Activated CD4-positive, alpha-beta memory T cell treated with anti-CD3 and anti-CD28 coated beads for 36 hours (primary cell): ENCODE results near the gene SRP54. TPM values are rescaled to one million over a fixed set of nuclear protein-coding genes. Genes with fewer than 3 reads are reported as not detected.
"Not testable (repeated sequence)": the region's sequence is repeated elsewhere in the genome, so short reads cannot be mapped to it uniquely, and the experiment has no call there.

ENCODE experiments used
- CTCF ChIA-PET: fragments of 350-600 bp; sonication (Branson Sonifier 250); formaldehyde crosslinking; loops from one replicate; lab custom pipeline; 2021; ENCODE audit warnings: antibody characterized with exemption, inconsistent platforms; lab: Charles Lee
- POLR2A ChIA-PET: fragments of 350-600 bp; sonication (Branson Sonifier 250); formaldehyde crosslinking; loops from one replicate; lab custom pipeline; 2021; ENCODE audit warnings: antibody characterized with exemption; lab: Charles Lee
- DNase-seq: peaks from one replicate; pipeline ENCODE4 v3.0.0-alpha.2; 2020
- H3K27ac Mint-ChIP-seq: one replicate; pipeline ENCODE4 v1.8.0; 2021; ENCODE audit warnings: mixed read lengths
- H3K27me3 Mint-ChIP-seq: one replicate; pipeline ENCODE4 v1.8.0; 2021; ENCODE audit warnings: mixed read lengths
- H3K36me3 Mint-ChIP-seq: one replicate; pipeline ENCODE4 v1.8.0; 2021; ENCODE audit warnings: mixed read lengths
- H3K4me1 Mint-ChIP-seq: one replicate; pipeline ENCODE4 v1.8.0; 2021; ENCODE audit warnings: low read depth, mixed read lengths
- H3K4me3 Mint-ChIP-seq: one replicate; pipeline ENCODE4 v1.8.0; 2021; ENCODE audit warnings: mild to moderate bottlenecking, mixed read lengths
- H3K9me3 Mint-ChIP-seq: one replicate; pipeline ENCODE4 v1.8.0; 2021; ENCODE audit warnings: mixed read lengths
- intact Hi-C: fragments of 100-400 bp; cut with micrococcal nuclease; formaldehyde crosslinking; loops from one replicate; pipeline ENCODE4 v1.15.1; 2023
- total RNA-seq, 2 experiments: library from RNA; stranded (reverse); gene quantifications; one replicate each; pipeline ENCODE4 v1.2.3, GENCODE V29; 2021

SRP54 gene
- total RNA-seq, 2 experiments from 2014 or later = 82.6 to 87.7 TPM

- POLR2A ChIA-PET = interaction anchor here (1.1 to 2.9 kb wide), 13 partner anchors 9 to 369 kb away, joined by 3 to 41 read pairs (median 7); partner anchors contain the start of genes BAZ1A, NFKBIA, PPP2R3C and PRORP
- no peak for DNase-seq
- Mint-ChIP-seq H3K27ac (peak overlapping the region; percentile 98), H3K36me3 (peaks cover 12% of the 10 kb centered on the region), H3K9me3 (no peaks in the 10 kb centered on the region), H3K4me1 (peaks cover 30% of the 10 kb centered on the region), H3K4me3 (peak overlapping the region; percentile 97), H3K27me3 (no peaks in the 10 kb centered on the region)
- intact Hi-C loops = loop anchor here (1.0 to 2.0 kb wide), 9 partner anchors 65 to 780 kb away; partner anchors contain the start of genes BAZ1A, BRMS1L, CFL2 and PRORP
- CTCF ChIA-PET = interaction anchor here (0.9 to 2.3 kb wide), 6 partner anchors 13 to 369 kb away, joined by 3 to 15 read pairs (median 6); partner anchors contain the start of gene SRP54
Measured at GRCh38 chr14:35046751-35047536, 64.2 kb downstream of the SRP54 start.

DNA sequence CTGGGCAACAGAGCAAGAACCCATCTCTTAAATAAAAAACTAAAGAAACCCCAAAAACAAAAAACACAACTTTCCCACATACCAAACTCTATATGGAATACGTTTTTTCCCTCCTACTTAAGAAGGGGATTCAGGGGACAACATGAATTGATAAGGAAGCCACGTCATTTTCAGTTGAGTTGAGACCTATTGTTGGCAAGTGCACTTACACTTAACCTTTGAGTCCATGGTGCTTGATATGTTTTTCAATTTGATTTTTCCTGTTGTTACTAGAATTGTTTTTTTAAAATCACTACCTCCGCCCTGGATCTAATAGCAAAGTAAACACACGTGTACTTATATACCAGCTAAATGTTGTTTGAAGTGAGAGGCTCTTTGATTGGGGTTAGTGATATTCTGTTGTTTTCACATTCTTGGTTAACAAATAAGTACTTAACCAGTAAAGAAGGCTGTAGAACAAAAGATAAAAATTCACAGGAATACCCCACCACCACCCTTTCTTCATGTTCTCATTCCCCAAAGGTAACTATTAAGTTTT, 65.3 kb downstream of the SRP54 start:
- intact Hi-C loops = loop anchor here (2.0 kb wide), 5 partner anchors 117 to 779 kb away; partner anchors contain the start of genes BRMS1L, CFL2 and PSMA6
- peaks cover 12% of the 10 kb centered on the region for H3K36me3 Mint-ChIP-seq
- H3K9me3 Mint-ChIP-seq = no peaks in the 10 kb centered on the region
- peaks cover 30% of the 10 kb centered on the region for H3K4me1 Mint-ChIP-seq
- no peak for DNase-seq
- H3K27me3 Mint-ChIP-seq = no peaks in the 10 kb centered on the region
- H3K27ac Mint-ChIP-seq = no peak overlapping the region
- H3K4me3 Mint-ChIP-seq = peak overlapping the region; percentile 97
- ChIA-PET CTCF (interaction anchor here (0.6 kb wide), 1 partner anchor 497 kb away, joined by 3 read pairs; no protein-coding TSS in a partner anchor), POLR2A (interaction anchor here (2.9 kb wide), 1 partner anchor 357 kb away, joined by 33 read pairs; the partner anchor contains the start of gene NFKBIA)

- no peak for DNase-seq
- Mint-ChIP-seq H3K4me1 (peaks cover 22% of the 10 kb centered on the region), H3K36me3 (peaks cover 13% of the 10 kb centered on the region), H3K27me3 (no peaks in the 10 kb centered on the region), H3K27ac (no peak overlapping the region), H3K9me3 (no peaks in the 10 kb centered on the region), H3K4me3 (no peak overlapping the region)
- CTCF ChIA-PET = interaction anchor here (1.1 kb wide), 1 partner anchor 10 kb away, joined by 3 read pairs; no protein-coding TSS in a partner anchor
- intact Hi-C loops = no loop called here
- POLR2A ChIA-PET = interaction anchor here (1.5 kb wide), 1 partner anchor 68 kb away, joined by 3 read pairs; the partner anchor contains the start of gene SRP54
Measured at GRCh38 chr14:35050652-35051051, 67.9 kb downstream of the SRP54 start.

GRCh38 chr14:35051796-35052195, 69.0 kb downstream of the SRP54 start:
- POLR2A ChIA-PET = interaction anchor here (1.5 kb wide), 1 partner anchor 69 kb away, joined by 3 read pairs; the partner anchor contains the start of gene SRP54
- intact Hi-C loops = no loop called here
- H3K9me3 Mint-ChIP-seq = no peaks in the 10 kb centered on the region
- DNase-seq = no peak
- CTCF ChIA-PET = interaction anchor here (0.6 kb wide), 1 partner anchor 261 kb away, joined by 3 read pairs; no protein-coding TSS in a partner anchor
- no peaks in the 10 kb centered on the region for H3K27me3 Mint-ChIP-seq
- H3K36me3 Mint-ChIP-seq = peaks cover 14% of the 10 kb centered on the region
- H3K4me1 Mint-ChIP-seq = peaks cover 26% of the 10 kb centered on the region
- no peak overlapping the region for H3K4me3 Mint-ChIP-seq
- H3K27ac Mint-ChIP-seq = no peak overlapping the region

GRCh38 chr14:35052637-35053036, 69.8 kb downstream of the SRP54 start:
- no peak overlapping the region for H3K27ac Mint-ChIP-seq
- peaks cover 15% of the 10 kb centered on the region for H3K36me3 Mint-ChIP-seq
- H3K4me3 Mint-ChIP-seq = no peak overlapping the region
- no peaks in the 10 kb centered on the region for H3K9me3 Mint-ChIP-seq
- CTCF ChIA-PET = interaction anchor here (0.6 kb wide), 1 partner anchor 8 kb away, joined by 3 read pairs; no protein-coding TSS in a partner anchor
- H3K4me1 Mint-ChIP-seq = peaks cover 25% of the 10 kb centered on the region
- POLR2A ChIA-PET = no interaction called here
- intact Hi-C loops = no loop called here
- DNase-seq = no peak
- H3K27me3 Mint-ChIP-seq = no peaks in the 10 kb centered on the region

DNA sequence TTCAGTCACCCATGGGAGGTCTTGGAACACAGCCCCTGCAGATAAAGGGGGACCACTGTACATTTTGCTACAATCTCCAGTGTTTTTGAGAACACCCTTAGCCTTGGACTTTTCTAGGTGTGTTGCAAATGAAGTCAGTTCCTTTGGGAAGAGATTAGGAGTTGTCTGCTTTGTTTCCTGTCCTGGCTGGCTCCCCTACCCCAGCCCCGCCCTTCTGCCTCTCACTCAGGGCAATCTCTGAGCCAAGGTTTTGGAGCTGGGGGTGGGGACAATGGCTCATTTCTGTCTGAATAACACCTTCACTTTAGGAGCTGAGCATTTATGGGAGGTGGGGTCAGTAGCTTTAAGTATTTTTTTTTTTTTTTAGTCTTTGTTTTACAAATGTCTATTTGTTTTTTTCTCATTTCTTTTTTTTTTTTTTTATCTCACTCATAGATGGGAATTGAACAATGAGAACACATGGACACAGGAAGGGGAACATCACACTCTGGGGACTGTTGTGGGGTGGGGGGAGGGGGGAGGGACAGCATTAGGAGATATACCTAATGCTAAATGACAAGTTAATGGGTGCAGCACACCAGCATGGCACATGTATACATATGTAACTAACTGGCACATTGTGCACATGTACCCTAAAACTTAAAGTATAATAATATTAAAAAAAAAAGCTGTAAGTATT, 78.5 kb downstream of the SRP54 start:
- H3K27ac Mint-ChIP-seq, H3K4me3 Mint-ChIP-seq, intact Hi-C loops, H3K4me1 Mint-ChIP-seq, H3K9me3 Mint-ChIP-seq, H3K27me3 Mint-ChIP-seq, DNase-seq: not testable (repeated sequence)
- H3K36me3 Mint-ChIP-seq = peaks cover 15% of the 10 kb centered on the region
- POLR2A ChIA-PET = interaction anchor here (0.6 kb wide), 1 partner anchor 862 kb away, joined by 4 read pairs; no protein-coding TSS in a partner anchor
- CTCF ChIA-PET = interaction anchor here (0.7 to 2.8 kb wide), 3 partner anchors 9 to 15 kb away, joined by 3 to 7 read pairs (median 3); partner anchors contain the start of gene FAM177A1

DNA sequence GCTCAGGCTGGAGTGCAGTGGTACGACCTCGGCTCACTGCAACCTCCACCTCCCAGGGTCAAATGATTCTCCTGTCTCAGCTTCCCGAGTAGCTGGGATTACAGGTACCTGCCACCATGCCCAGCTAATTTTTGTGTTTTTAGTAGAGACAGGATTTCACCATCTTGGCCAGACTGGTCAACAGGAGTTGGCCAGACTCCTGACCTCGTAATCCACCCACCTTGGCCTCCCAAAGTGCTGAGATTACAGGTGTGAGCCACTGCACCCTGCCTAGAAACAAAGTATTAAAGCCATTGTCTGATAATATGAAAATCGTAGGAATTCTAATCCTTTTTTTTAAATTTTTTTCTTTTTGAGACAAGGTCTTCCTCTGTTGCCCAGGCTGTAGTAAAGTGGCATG, 82.9 kb downstream of the SRP54 start:
- CTCF ChIA-PET, H3K27ac Mint-ChIP-seq, H3K9me3 Mint-ChIP-seq, intact Hi-C loops, POLR2A ChIA-PET, H3K4me3 Mint-ChIP-seq, DNase-seq, H3K27me3 Mint-ChIP-seq, H3K4me1 Mint-ChIP-seq: not testable (repeated sequence)
- H3K36me3 Mint-ChIP-seq = peaks cover 22% of the 10 kb centered on the region

DNA sequence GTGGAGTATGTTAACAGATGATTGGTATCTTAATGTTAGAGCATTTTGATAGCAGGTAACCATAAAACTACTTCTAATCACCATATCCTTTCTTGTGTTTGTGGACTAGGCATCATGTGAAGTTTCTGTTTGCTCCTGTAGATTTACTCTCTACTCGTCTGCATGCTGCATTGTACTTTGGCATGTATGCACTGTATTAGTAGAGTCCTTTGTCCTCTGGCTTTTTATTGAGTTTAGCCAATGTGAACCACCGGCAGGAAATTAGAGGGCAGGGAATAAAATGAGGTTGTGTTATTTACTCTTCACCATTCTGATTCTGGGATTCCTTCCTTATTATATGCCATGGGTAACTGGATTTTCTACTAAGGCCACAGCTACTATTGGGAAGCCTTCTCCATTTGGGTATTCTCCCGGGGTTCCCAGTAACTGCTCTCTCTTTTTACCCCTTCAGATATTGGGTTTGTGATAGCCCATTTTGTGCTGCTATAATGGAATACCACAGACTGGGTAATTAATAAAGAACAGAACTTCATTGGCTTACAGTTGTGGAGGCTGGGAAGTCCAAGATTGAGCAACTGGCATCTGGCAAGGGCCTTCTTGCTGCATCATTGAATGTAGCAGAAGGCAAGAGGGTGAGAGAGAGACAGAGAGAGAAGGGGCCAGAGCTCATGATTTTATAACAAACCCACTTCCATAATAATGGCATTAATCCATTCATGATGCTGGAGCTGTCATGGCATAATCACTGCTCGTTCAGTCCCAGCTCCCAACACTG, 85.6 kb downstream of the SRP54 start:
- H3K36me3 Mint-ChIP-seq = peaks cover 24% of the 10 kb centered on the region

DNA sequence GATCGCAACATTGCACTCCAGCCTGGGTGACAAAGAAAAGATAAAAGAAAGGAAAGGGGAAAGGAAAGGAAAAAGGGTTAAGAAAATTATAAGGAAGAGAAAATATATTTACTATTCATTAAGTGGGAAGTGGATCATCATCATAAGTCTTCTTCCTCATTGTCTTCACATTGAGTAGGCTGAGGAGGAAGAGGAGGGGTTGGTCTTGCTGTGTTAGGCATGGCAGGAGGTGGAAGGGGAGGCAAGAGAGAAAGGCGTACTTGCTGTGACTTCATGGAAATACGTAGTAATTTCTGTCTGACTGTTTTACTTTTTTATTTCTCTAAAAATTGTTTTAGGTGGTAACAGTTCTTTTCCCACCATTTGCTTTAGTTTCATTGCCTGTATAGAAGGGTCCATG, 89.4 kb downstream of the SRP54 start:
- Mint-ChIP-seq H3K36me3 (peaks cover 24% of the 10 kb centered on the region), H3K9me3 (no peaks in the 10 kb centered on the region), H3K27ac (no peak overlapping the region), H3K4me1 (no peaks in the 10 kb centered on the region), H3K27me3 (no peaks in the 10 kb centered on the region), H3K4me3 (no peak overlapping the region)
- CTCF ChIA-PET = interaction anchor here (0.7 kb wide), 1 partner anchor 16 kb away, joined by 4 read pairs; no protein-coding TSS in a partner anchor
- no peak for DNase-seq
- intact Hi-C loops = no loop called here
- POLR2A ChIA-PET = no interaction called here

More for the DNA sequence above, 85.6 kb downstream of the SRP54 start:
- H3K27ac Mint-ChIP-seq = no peak overlapping the region
- intact Hi-C loops = no loop called here
- H3K9me3 Mint-ChIP-seq = no peaks in the 10 kb centered on the region
- H3K27me3 Mint-ChIP-seq = no peaks in the 10 kb centered on the region
- H3K4me1 Mint-ChIP-seq = no peaks in the 10 kb centered on the region
- no peak for DNase-seq
- ChIA-PET CTCF (no interaction called here), POLR2A (no interaction called here)
- H3K4me3 Mint-ChIP-seq = no peak overlapping the region

GRCh38 chr14:35073486-35073885, 90.7 kb downstream of the SRP54 start:
- no peaks in the 10 kb centered on the region for H3K4me1 Mint-ChIP-seq
- H3K27ac Mint-ChIP-seq = no peak overlapping the region
- H3K36me3 Mint-ChIP-seq = peaks cover 16% of the 10 kb centered on the region
- H3K9me3 Mint-ChIP-seq = no peaks in the 10 kb centered on the region
- H3K4me3 Mint-ChIP-seq = no peak overlapping the region
- no peak for DNase-seq
- ChIA-PET CTCF (no interaction called here), POLR2A (interaction anchor here (1.4 kb wide), 1 partner anchor 27 kb away, joined by 3 read pairs; the partner anchor contains the start of gene FAM177A1)
- intact Hi-C loops = no loop called here
- H3K27me3 Mint-ChIP-seq = no peaks in the 10 kb centered on the region

GRCh38 chr14:35078082-35078481, 95.3 kb downstream of the SRP54 start:
- Mint-ChIP-seq H3K27me3 (no peaks in the 10 kb centered on the region), H3K4me3 (no peak overlapping the region), H3K9me3 (no peaks in the 10 kb centered on the region), H3K36me3 (peaks cover 14% of the 10 kb centered on the region), H3K4me1 (no peaks in the 10 kb centered on the region), H3K27ac (no peak overlapping the region)
- ChIA-PET POLR2A (no interaction called here), CTCF (interaction anchor here (0.6 kb wide), 1 partner anchor 235 kb away, joined by 3 read pairs; no protein-coding TSS in a partner anchor)
- intact Hi-C loops = no loop called here
- DNase-seq = no peak
